Uterine smooth muscle cell (primary cell): ENCODE measurements around the gene RAB11FIP4. TPM values are rescaled to one million over a fixed set of nuclear protein-coding genes. Genes with fewer than 3 reads are reported as not detected.

Experiments used
- total RNA-seq: library from RNA; depleted of rRNA; stranded (reverse); fragments of >200 nt; gene quantifications from 2 replicates; pipeline ENCODE4 v1.2.3, GENCODE V29; 2014

RAB11FIP4 gene
- total RNA-seq: 0.12 and 0.66 TPM in 2 replicates

GRCh38 chr17:31391496-31391949 lies at the start of gene RAB11FIP4:
Gene RAB11FIP4 (plus strand): TSS chr17:31391675. CDS start chr17:31391853, 178 bp downstream.

Other genes starting within 250 kb of the RAB11FIP4 start
- gene OMG, start 94.4 kb upstream of the RAB11FIP4 start, total RNA-seq: 0.11 and 2.0 TPM in 2 replicates
- 0.12 TPM in 1 of 2 replicates, not detected in the other for gene EVI2B, start 77.6 kb upstream of the RAB11FIP4 start, total RNA-seq
- 4.5 and 7.3 TPM in 2 replicates for gene EVI2A, start 70.1 kb upstream of the RAB11FIP4 start, total RNA-seq